Measurements from ENCODE around the gene DCLRE1B. TPM values are rescaled to one million over a fixed set of nuclear protein-coding genes. Genes with fewer than 3 reads are reported as not detected.
A peak's percentile ranks its signal among the peaks of the same experiment; 100 is the strongest.

DCLRE1B gene
- total and polyA plus RNA-seq, 2 donors: 5.0 to 5.1 TPM

- H3K27ac ChIP-seq (ENCODE audit: low read depth): no peak overlapping the region
- H3K4me3 ChIP-seq (ENCODE audit: low read depth, low read length): no peak overlapping the region
- WGBS: 90% methylated on average over 8 of the region's 8 CpGs
- no peak for DNase-seq (ENCODE audit: extremely low spot score)
- H3K36me3 ChIP-seq (ENCODE audit: insufficient read depth): no peaks in the 10 kb centered on the region
- no peaks in the 10 kb centered on the region for H3K4me1 ChIP-seq (ENCODE audit: insufficient read depth)
Observed at GRCh38 chr1:113895961-113896360, 9.2 kb upstream of the DCLRE1B start.

- no peaks in the 10 kb centered on the region for H3K4me1 ChIP-seq (ENCODE audit: insufficient read depth)
- no peak overlapping the region for H3K4me3 ChIP-seq (ENCODE audit: low read depth, low read length)
- no peak for DNase-seq (ENCODE audit: extremely low spot score)
- 97% methylated on average over 1 of the region's 1 CpG for WGBS
- no peaks in the 10 kb centered on the region for H3K36me3 ChIP-seq (ENCODE audit: insufficient read depth)
- no peak overlapping the region for H3K27ac ChIP-seq (ENCODE audit: low read depth)
Observed at GRCh38 chr1:113898241-113898814, 6.8 kb upstream of the DCLRE1B start.

DNA sequence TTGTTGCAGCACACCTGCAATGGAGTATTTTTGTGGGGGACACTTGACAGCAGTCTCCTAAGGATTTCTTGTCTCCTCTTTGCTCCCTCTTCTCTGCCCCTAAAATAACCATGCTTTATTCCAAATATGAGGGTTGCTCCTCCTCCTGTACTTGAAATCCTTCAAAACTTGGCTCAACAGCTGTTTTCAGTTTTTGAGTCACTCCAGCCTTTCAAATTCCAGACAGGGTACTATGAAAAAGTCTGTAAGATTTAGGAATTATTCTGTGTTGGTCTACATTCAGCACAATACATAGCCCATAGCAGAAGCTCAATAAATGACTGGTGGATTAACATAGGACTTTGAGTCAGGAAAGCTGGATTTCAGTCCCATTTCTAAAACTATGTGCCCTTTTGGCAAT is 6.0 kb upstream of the DCLRE1B start:
- Histone ChIP-seq H3K4me3 (ENCODE audit: low read depth, low read length) (no peak overlapping the region), H3K27ac (ENCODE audit: low read depth) (no peak overlapping the region), H3K4me1 (ENCODE audit: insufficient read depth) (no peaks in the 10 kb centered on the region), H3K36me3 (ENCODE audit: insufficient read depth) (no peaks in the 10 kb centered on the region)
- no peak for DNase-seq (ENCODE audit: extremely low spot score)

DNA sequence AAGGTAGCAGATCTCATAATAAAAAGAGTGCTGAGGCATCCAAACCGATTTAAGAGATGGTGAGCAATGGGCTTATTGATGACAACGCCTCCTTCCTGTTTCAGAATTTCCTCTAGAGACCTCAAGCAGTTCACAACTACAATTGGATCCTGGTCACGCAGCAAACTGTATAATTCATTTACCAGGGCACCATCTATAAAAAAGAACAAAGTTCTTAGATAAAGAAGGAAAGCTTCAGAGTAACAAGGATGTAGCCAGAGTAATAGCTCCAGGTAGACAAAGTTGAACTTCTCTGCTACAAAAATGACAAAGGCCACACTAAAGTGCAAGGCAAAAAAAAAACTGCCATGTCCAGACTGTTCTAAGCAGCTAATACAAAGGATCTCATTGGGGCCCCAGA is 3.9 kb upstream of the DCLRE1B start:
- Histone ChIP-seq H3K4me1 (ENCODE audit: insufficient read depth) (no peaks in the 10 kb centered on the region), H3K36me3 (ENCODE audit: insufficient read depth) (no peaks in the 10 kb centered on the region), H3K27ac (ENCODE audit: low read depth) (no peak overlapping the region), H3K4me3 (ENCODE audit: low read depth, low read length) (no peak overlapping the region)
- no peak for DNase-seq (ENCODE audit: extremely low spot score)
- WGBS: 86% methylated on average over 3 of the region's 3 CpGs

GRCh38 chr1:113903501-113904292 is 1.4 kb upstream of the DCLRE1B start:
- no peak for DNase-seq (ENCODE audit: extremely low spot score)

GRCh38 chr1:113904293-113904673 is 843 bp upstream of the DCLRE1B start:
- Histone ChIP-seq H3K4me3 (ENCODE audit: low read depth, low read length) (peak overlapping the region; percentile 66), H3K27ac (ENCODE audit: low read depth) (peak overlapping the region; percentile 74), H3K4me1 (ENCODE audit: insufficient read depth) (no peaks in the 10 kb centered on the region), H3K36me3 (ENCODE audit: insufficient read depth) (no peaks in the 10 kb centered on the region)
- DNase-seq (ENCODE audit: extremely low spot score): no peak
- under 1% methylated on average over 11 of the region's 11 CpGs for WGBS

More at GRCh38 chr1:113903501-113904292, 1.4 kb upstream of the DCLRE1B start:
- WGBS: 19% methylated on average over 7 of the region's 7 CpGs
- no peak overlapping the region for H3K27ac ChIP-seq (ENCODE audit: low read depth)
- H3K4me3 ChIP-seq (ENCODE audit: low read depth, low read length): peak overlapping the region; percentile 66
- H3K4me1 ChIP-seq (ENCODE audit: insufficient read depth): no peaks in the 10 kb centered on the region
- H3K36me3 ChIP-seq (ENCODE audit: insufficient read depth): no peaks in the 10 kb centered on the region

- no peak overlapping the region for H3K27ac ChIP-seq (ENCODE audit: low read depth)
- DNase-seq (ENCODE audit: extremely low spot score): no peak
- WGBS: under 1% methylated on average over 17 of the region's 17 CpGs
- peak overlapping the region; percentile 66 for H3K4me3 ChIP-seq (ENCODE audit: low read depth, low read length)
- no peaks in the 10 kb centered on the region for H3K4me1 ChIP-seq (ENCODE audit: insufficient read depth)
- no peaks in the 10 kb centered on the region for H3K36me3 ChIP-seq (ENCODE audit: insufficient read depth)
Observed at GRCh38 chr1:113905435-113905861, 322 bp downstream of the DCLRE1B start.

GRCh38 chr1:113912594-113913311 is 7.6 kb downstream of the DCLRE1B start:
- Histone ChIP-seq H3K4me1 (ENCODE audit: insufficient read depth) (no peaks in the 10 kb centered on the region), H3K27ac (ENCODE audit: low read depth) (no peak overlapping the region), H3K36me3 (ENCODE audit: insufficient read depth) (no peaks in the 10 kb centered on the region), H3K4me3 (ENCODE audit: low read depth, low read length) (no peak overlapping the region)
- WGBS: 26% methylated on average over 6 of the region's 6 CpGs
- no peak for DNase-seq (ENCODE audit: extremely low spot score)

- WGBS: 34% methylated on average over 3 of the region's 3 CpGs
- H3K4me1 ChIP-seq (ENCODE audit: insufficient read depth): no peaks in the 10 kb centered on the region
- H3K36me3 ChIP-seq (ENCODE audit: insufficient read depth): no peaks in the 10 kb centered on the region
- no peak overlapping the region for H3K27ac ChIP-seq (ENCODE audit: low read depth)
- H3K4me3 ChIP-seq (ENCODE audit: low read depth, low read length): no peak overlapping the region
- DNase-seq (ENCODE audit: extremely low spot score): no peak
Observed at GRCh38 chr1:113913312-113913668, 8.2 kb downstream of the DCLRE1B start.

DNA sequence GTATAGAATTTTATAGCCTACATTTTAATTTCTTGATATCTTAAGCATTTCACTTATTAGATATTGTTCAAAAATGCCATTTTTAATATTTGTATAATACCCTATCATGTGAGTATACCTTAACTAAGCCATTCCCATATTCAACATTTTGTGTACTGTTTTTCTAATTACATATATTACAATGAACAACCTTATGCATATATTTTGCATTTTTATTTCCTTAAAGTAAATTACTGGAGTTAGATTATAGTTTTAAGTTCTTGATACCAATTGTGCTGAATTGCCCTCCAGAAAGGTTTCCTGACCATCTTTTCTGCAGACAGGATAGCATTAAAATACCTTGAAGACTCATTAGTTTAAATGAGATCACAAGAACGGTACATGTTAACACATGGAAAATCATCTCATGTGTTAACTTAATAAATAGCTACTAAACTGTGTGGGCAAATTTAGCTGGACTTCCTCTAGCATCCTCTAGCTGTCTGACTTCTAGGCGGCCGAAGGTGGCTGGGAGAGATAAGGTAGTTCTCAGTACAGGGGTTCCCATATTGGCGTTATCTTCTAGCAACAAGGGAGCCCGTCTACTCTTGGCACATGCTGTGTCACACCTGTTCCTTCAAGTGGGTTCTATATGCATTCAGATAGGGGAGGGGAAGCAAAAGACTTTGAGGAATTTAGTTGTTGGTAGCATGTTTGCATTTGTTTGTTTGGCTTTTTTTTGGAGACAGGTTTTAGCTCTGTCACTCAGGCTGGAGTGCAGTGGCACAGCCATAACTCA is 8.9 kb downstream of the DCLRE1B start:
- DNase-seq (ENCODE audit: extremely low spot score): no peak
- Histone ChIP-seq H3K4me1 (ENCODE audit: insufficient read depth) (no peaks in the 10 kb centered on the region), H3K36me3 (ENCODE audit: insufficient read depth) (no peaks in the 10 kb centered on the region), H3K27ac (ENCODE audit: low read depth) (no peak overlapping the region), H3K4me3 (ENCODE audit: low read depth, low read length) (no peak overlapping the region)
- 89% methylated on average over 5 of the region's 5 CpGs for WGBS

DNA sequence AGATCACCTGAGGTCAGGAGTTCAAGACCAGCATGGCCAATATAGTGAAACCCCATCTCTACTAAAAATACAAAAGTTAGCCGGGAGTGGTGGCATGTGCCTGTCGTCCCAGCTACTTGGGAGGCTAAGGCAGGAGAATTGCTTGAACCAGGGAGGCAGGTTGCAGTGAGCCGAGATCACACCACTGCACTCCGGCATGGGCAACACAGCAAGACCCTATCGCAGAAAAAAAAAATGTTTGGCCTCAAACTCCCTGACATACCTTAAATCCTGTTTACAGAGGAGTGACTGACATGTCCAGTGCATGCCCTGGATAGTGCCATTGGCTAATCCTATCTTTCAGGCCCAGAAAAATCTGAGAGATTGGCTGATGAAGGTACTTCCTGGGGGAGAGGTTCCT is 11.8 kb downstream of the DCLRE1B start:
- 94% methylated on average over 5 of the region's 5 CpGs for WGBS
- no peaks in the 10 kb centered on the region for H3K4me1 ChIP-seq (ENCODE audit: insufficient read depth)
- no peak for DNase-seq (ENCODE audit: extremely low spot score)
- no peaks in the 10 kb centered on the region for H3K36me3 ChIP-seq (ENCODE audit: insufficient read depth)
- H3K4me3 ChIP-seq (ENCODE audit: low read depth, low read length): no peak overlapping the region
- H3K27ac ChIP-seq (ENCODE audit: low read depth): no peak overlapping the region

DNA sequence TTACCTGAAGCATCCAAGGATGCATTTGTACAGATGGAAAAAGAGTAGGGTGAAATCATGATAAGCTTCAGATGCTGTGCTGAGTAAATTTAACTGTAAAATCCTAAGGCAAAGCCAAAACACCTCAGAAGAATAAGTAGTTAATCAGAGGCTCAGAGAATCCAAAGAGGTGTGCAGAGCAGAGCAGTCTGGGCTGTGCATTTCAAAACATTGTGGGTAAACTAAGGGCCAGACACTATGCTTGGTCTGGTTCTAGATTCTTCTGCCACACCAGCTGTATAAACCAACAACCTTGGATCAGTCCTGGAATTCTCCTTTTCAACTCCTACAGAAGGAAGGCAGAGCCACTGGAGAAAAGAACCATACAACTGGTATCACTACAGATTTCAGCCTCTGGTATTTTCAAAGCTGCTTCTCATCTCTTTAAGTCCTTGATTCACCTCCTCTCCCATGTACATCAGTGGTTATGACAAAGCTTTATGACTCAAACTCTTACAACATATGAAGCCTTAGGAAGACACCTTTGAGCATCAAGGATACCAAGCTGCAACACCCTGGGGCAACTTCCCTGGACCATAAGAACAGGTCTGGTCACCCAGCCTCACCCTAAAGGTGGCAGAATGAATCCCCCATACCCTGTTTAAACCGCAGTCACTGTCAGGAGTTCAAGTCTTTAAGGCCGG is 12.4 kb downstream of the DCLRE1B start:
- Histone ChIP-seq H3K4me3 (ENCODE audit: low read depth, low read length) (no peak overlapping the region), H3K27ac (ENCODE audit: low read depth) (no peak overlapping the region), H3K36me3 (ENCODE audit: insufficient read depth) (no peaks in the 10 kb centered on the region), H3K4me1 (ENCODE audit: insufficient read depth) (no peaks in the 10 kb centered on the region)
- WGBS: 88% methylated on average over 2 of the region's 2 CpGs
- DNase-seq (ENCODE audit: extremely low spot score): no peak

DNA sequence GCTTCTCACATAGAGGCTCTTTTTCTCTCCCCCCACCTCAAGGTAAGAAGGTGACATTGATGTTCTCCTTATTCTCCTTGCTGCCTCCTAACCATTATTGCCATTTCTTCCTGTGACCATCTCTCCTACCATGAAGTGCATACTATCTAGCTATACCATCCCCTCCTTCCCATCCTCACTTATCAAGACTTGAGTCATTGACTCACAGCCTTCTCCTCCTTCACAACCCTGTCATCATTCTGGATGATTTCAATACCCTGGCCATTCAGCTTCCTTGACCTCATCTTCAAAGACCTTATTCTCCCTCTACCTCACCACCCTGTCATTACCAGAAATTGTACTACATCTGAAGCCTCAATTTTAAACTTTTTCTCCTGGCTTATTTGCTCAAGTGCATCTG is 13.1 kb downstream of the DCLRE1B start:
- no peak overlapping the region for H3K27ac ChIP-seq (ENCODE audit: low read depth)
- H3K36me3 ChIP-seq (ENCODE audit: insufficient read depth): no peaks in the 10 kb centered on the region
- no peak overlapping the region for H3K4me3 ChIP-seq (ENCODE audit: low read depth, low read length)
- no peaks in the 10 kb centered on the region for H3K4me1 ChIP-seq (ENCODE audit: insufficient read depth)
- DNase-seq (ENCODE audit: extremely low spot score): no peak

Data from urinary bladder (tissue), 4 donors.